Suppressor macrophage (primary cell): ENCODE data around the gene SLC6A20.
"Not testable (repeated sequence)": the region's sequence is repeated elsewhere in the genome, so short reads cannot be mapped to it uniquely, and the experiment has no call there.

Experiments used
- DNase-seq, 4 experiments: peaks; one replicate each; pipeline ENCODE4 v3.0.0-alpha.2; 2020 to 2022

SLC6A20 gene

DNA sequence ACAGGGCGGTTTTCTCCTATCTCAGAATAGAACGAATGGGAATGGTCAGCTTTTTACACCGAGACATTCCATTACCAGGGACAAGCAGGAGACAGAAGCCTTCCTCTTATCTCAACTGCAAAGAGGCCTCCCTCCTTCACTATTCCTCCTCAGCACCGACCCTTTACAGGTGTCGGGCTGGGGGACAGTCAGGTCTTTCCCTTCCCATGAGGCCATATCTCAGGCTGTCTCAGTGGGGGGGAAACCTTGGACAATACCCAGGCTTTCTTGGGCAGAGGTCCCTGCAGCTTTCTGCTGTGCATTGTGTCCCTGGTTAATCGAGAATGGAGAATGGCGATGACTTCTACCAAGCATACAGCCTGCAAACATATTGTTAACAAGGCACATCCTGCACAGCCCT, 39.2 kb downstream of the SLC6A20 start:
- not testable (repeated sequence) for DNase-seq

- no peak for DNase-seq
Observed at GRCh38 chr3:45756055-45756454, 40.3 kb downstream of the SLC6A20 start.

DNA sequence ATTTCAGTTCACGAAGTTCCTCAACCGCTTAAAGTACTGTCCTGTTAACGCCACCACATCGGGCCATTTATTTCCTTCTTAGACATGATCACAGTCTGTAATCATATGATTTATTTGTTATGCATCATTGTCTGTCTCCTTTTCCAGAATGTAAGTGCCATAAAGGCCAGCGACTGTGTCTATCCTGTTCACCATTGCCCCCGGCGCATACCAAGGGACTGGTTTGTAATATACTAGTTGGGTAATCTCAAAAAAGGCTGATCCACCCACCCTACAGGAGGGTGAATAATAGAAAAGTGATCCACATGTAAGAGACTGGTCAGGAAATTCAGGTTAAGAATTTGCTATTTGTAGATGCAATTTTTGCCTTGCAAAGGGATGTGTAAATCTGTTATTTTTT, 41.9 kb downstream of the SLC6A20 start:
- DNase-seq: no peak

- no peak for DNase-seq
Observed at GRCh38 chr3:45753095-45753494, 43.2 kb downstream of the SLC6A20 start.

GRCh38 chr3:45751537-45752242, 44.6 kb downstream of the SLC6A20 start:
- no peak for DNase-seq

GRCh38 chr3:45749880-45750279, 46.5 kb downstream of the SLC6A20 start:
- DNase-seq: no peak

GRCh38 chr3:45749036-45749600, 47.2 kb downstream of the SLC6A20 start:
- peak in 1 of 4 experiments; percentile 4 for DNase-seq

- DNase-seq: no peak
Observed at GRCh38 chr3:45748068-45748467, 48.3 kb downstream of the SLC6A20 start.

DNA sequence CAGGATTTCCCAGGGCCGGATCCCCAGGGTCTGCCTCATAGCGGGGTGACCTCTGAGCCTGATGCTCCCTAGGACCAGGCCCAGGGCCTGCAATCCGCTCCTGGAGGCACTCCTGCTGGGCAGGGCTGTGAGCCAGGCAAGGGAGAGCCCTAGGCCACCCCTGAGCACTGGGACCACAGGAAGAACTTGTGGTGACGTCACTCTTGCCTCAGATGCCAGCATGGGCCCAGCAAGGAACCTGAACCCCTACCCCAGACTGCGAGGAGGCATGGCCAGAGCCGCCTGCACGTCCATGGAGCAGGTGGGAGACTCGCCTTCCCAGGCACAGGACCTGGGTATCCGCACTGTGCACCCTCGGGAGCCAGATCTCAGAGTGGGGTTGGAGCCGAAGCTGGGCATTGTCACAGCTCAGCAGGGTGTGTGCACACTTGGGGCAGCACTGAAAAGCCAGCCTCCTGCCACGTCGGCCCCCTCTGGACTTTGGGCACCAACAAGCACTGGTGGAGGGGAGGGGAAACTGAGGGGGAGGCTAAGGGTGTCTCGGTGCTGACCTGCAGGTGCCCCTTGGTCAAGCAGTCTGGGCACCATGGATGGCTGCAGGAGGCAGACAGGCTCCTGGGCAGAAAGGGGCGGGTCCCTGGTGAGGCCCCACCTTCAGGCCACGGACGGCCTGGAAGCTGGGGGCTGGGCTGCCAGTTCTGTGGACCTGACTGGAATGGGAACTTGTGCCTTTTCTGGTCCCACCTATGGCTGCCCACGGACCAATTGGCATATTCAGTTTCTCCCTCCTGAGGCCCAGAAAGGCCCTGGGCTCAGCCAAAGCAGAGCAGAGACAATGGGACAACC, 49.3 kb downstream of the SLC6A20 start:
- no peak for DNase-seq

GRCh38 chr3:45746165-45746776, 50.1 kb downstream of the SLC6A20 start:
- DNase-seq: no peak

DNA sequence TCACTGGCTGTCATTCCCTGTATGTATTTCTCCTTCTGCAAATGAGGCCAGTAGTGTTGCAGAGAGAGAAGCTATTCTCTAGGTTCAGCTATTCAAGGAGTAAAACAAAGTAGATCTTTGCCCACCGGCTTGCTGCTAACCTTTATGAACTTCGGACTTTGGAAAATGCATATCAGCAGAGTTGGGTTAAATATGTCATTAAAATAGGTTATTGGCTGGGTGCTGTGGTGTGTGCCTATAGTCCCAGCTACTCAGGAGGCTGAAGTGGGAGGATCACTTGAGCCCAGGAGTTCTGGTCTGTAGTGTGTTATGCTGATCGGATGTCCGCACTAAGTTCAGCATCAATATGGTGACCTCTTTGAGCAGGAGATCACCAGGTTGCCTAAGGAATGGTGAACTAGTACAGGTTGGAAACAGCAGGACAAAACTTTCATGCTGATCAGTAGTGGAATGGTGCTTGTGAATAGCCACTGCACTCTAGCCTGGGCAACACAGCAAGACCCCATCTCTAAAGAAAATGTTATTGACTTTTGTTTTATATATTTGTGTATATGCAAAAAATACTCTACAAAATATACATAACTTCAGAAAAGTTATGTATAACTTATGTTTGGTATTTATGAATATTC, 53.8 kb downstream of the SLC6A20 start:
- no peak for DNase-seq

GRCh38 chr3:45741742-45742460, 54.4 kb downstream of the SLC6A20 start:
- peak in 3 of 4 experiments; percentile 4 to 19 (median 9) for DNase-seq

GRCh38 chr3:45741247-45741646, 55.1 kb downstream of the SLC6A20 start:
- DNase-seq: no peak

GRCh38 chr3:45739991-45740390, 56.3 kb downstream of the SLC6A20 start:
- DNase-seq: no peak

- no peak for DNase-seq
Observed at GRCh38 chr3:45737234-45737633, 59.1 kb downstream of the SLC6A20 start.

- DNase-seq: no peak
Observed at GRCh38 chr3:45736707-45737106, 59.6 kb downstream of the SLC6A20 start.

- DNase-seq: no peak
Observed at GRCh38 chr3:45730409-45731154, 65.8 kb downstream of the SLC6A20 start.

- no peak for DNase-seq
Observed at GRCh38 chr3:45729614-45730013, 66.7 kb downstream of the SLC6A20 start.

DNA sequence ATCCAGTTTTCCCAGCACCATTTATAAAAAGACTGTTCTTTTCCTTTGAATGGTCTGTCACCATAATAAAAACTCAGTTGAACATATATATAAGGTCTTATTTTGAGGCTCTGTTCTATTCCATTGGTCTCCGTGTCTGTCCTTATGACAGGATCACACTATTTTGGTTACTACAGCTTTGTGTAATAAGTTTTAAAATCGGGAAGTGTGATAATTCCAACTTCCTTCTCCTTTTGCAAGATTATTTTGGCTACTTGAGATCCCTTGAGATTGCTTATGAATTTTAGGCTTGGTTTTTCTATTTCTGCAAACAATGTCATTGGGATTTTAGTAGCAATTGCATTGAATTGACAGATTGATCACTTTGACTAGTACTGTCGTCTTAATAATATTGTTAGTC, 71.4 kb downstream of the SLC6A20 start:
- peak in 3 of 4 experiments; percentile 27 to 82 (median 76) for DNase-seq

DNA sequence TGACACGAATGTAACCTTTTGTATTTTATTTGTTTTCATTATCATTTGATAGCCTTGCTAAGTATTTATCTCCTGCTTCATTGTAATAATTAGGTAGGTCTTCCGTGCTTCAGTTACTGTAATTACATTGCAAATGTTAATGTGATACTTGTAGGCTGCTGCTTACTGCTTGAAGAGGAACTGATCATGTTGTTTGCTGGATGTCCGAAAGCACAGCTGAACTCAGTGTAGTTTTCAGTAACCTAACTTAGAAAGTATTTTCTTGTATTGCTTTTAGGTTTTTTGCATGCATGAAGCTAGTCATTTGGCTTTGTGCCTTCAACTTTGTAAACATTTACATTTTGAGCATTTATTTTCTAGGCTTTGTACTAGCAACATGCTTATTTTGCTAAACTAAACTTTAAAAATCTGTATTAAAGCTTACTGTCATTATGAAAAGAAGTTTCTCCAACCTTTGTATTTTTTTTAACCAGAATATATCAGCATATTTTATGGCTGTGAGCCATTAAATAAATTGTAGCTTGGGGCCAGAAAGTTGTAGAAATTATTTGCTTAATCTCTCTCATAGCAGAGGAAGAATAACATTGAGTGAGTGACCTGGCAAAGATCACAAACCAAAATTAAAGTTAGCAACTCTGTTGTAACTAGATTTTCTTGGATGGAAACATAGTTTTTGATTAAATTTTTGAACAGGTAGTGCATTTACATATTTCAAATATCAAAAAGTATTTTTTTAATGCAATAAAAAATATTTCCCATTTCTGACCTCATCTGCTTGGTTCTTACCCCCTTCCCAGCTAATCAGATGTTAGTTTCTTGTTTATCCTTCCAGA, 76.5 kb downstream of the SLC6A20 start:
- DNase-seq: no peak
